Vagina (tissue), 2 donors: ENCODE data around the gene CARD8. TPM values are rescaled to one million over a fixed set of nuclear protein-coding genes. Genes with fewer than 3 reads are reported as not detected.

ENCODE experiments used
- DNase-seq, 2 donors: peaks; one replicate each; pipeline ENCODE4 v3.0.0-alpha.2; 2017; ENCODE audit errors: extremely low spot score in 2 of 2
- H3K27ac ChIP-seq: fragments of 200-600 bp; sonication (generic); one replicate; pipeline ENCODE4 v1.5.1; 2019
- H3K27me3 ChIP-seq: fragments of 200-600 bp; sonication (generic); one replicate; pipeline ENCODE4 v1.5.1; 2019
- H3K36me3 ChIP-seq, 2 donors: fragments of 200-600 bp; sonication (generic); one replicate each; pipeline ENCODE4 v1.5.1; 2017 to 2019
- H3K4me1 ChIP-seq: fragments of 200-600 bp; sonication (generic); one replicate; pipeline ENCODE4 v1.5.1; 2019
- H3K4me3 ChIP-seq, 2 donors: fragments of 200-600 bp; sonication (generic); 1 replicate in 1 of 2; 2 replicates in 1 of 2; pipeline ENCODE4 v1.5.1; 2016 to 2019
- H3K9me3 ChIP-seq: fragments of 200-600 bp; sonication (generic); one replicate; pipeline ENCODE4 v1.5.1; 2019
- CTCF ChIP-seq, 3 experiments: fragments of 450-650 bp in 2 of 3; fragments of 200-600 bp in 1 of 3; sonication (generic) in 1 of 3; IDR thresholded peaks; one replicate each; pipeline ENCODE4 v1.5.1; 2017 to 2019; ENCODE audit warnings: antibody characterized with exemption in 3 of 3, mild to moderate bottlenecking in 2 of 3, moderate library complexity in 2 of 3
- POLR2A ChIP-seq, 2 donors: fragments of 450-650 bp; IDR thresholded peaks; one replicate each; pipeline ENCODE4 v1.6.1; 2017; ENCODE audit warnings: antibody characterized with exemption in 2 of 2, mild to moderate bottlenecking in 2 of 2, moderate library complexity in 2 of 2
- POLR2AphosphoS5 ChIP-seq, 2 donors: sonication (generic); formaldehyde crosslinking; IDR thresholded peaks; one replicate each; pipeline ENCODE4 v1.9.0; 2017; ENCODE audit warnings: antibody characterized with exemption in 2 of 2, mild to moderate bottlenecking in 2 of 2, low read depth in 1 of 2; ENCODE audit not compliant: insufficient read depth in 1 of 2
- intact Hi-C: fragments of 100-400 bp; cut with DNase I; formaldehyde crosslinking; loops from one replicate; pipeline ENCODE4 v1.15.1; 2023
- total RNA-seq: library from RNA; depleted of rRNA; stranded (reverse); fragments of >200 nt; gene quantifications from one replicate; pipeline ENCODE4 v1.2.3, GENCODE V29; 2016

The CARD8 gene
- total RNA-seq, 1 donor from 2014 or later, result 31.9 TPM

GRCh38 chr19:48218997-48219396 lies 36.7 kb downstream of the CARD8 start:
- TF ChIP-seq CTCF (IDR thresholded peaks at IDR 0.05), result no peak
- no peak for TF ChIP-seq POLR2A (IDR thresholded peaks at IDR 0.05)
- no peak for TF ChIP-seq POLR2AphosphoS5 (IDR thresholded peaks at IDR 0.05; ENCODE audit: insufficient read depth in 1 of 2, low read depth in 1 of 2)
- intact Hi-C loops, result no loop called here
- Histone ChIP-seq H3K36me3 (no peaks in the 10 kb centered on the region), H3K9me3 (no peaks in the 10 kb centered on the region), H3K4me3 (no peak overlapping the region), H3K27ac (no peak overlapping the region), H3K27me3 (no peaks in the 10 kb centered on the region), H3K4me1 (no peaks in the 10 kb centered on the region)
- no peak for DNase-seq

- no peak for DNase-seq
- intact Hi-C loops, result no loop called here
- no peaks in the 10 kb centered on the region for H3K4me1 ChIP-seq
- no peaks in the 10 kb centered on the region for H3K9me3 ChIP-seq
- H3K27ac ChIP-seq, result no peak overlapping the region
- H3K27me3 ChIP-seq, result no peaks in the 10 kb centered on the region
- H3K36me3 ChIP-seq, result no peaks in the 10 kb centered on the region
- TF ChIP-seq CTCF (IDR thresholded peaks at IDR 0.05) (no peak), POLR2A (IDR thresholded peaks at IDR 0.05) (no peak), POLR2AphosphoS5 (IDR thresholded peaks at IDR 0.05; ENCODE audit: insufficient read depth in 1 of 2, low read depth in 1 of 2) (no peak)
- H3K4me3 ChIP-seq, result no peak overlapping the region
Measured at GRCh38 chr19:48216933-48217332, 38.8 kb downstream of the CARD8 start.

- Histone ChIP-seq H3K36me3 (peaks cover 0 to 7% of the 10 kb centered on the region in 2 donors), H3K27me3 (no peaks in the 10 kb centered on the region), H3K4me1 (no peaks in the 10 kb centered on the region), H3K27ac (no peak overlapping the region), H3K9me3 (no peaks in the 10 kb centered on the region), H3K4me3 (no peak overlapping the region)
- DNase-seq, result no peak
- TF ChIP-seq POLR2AphosphoS5 (IDR thresholded peaks at IDR 0.05; ENCODE audit: insufficient read depth in 1 of 2, low read depth in 1 of 2) (no peak), POLR2A (IDR thresholded peaks at IDR 0.05) (no peak), CTCF (IDR thresholded peaks at IDR 0.05) (no peak)
- intact Hi-C loops, result no loop called here
Measured at GRCh38 chr19:48213959-48214358, 41.8 kb downstream of the CARD8 start.

DNA sequence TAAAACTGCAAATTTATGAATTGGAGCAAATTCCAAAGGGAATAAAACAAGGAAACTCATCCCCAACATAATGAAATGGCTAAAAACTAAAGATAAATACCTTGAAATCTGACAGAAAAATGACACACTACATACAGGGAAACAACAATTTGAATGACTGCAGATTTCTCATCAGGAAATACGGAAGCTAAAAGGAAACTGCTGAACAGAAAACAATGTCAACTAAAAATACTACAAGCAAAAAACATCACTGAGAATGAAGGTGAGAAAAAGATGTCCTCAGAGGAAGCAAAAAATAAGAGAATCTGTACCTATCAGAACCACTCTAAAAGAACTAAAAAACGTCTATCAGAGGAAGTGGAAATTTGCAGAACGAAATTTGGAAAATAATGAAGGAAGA lies 45.7 kb downstream of the CARD8 start:
- DNase-seq, result no peak
- Histone ChIP-seq H3K27ac (no peak overlapping the region), H3K9me3 (no peaks in the 10 kb centered on the region), H3K27me3 (no peaks in the 10 kb centered on the region), H3K36me3 (peaks cover 0 to 7% of the 10 kb centered on the region in 2 donors), H3K4me1 (no peaks in the 10 kb centered on the region), H3K4me3 (no peak overlapping the region)
- intact Hi-C loops, result no loop called here
- TF ChIP-seq CTCF (IDR thresholded peaks at IDR 0.05) (no peak), POLR2A (IDR thresholded peaks at IDR 0.05) (no peak), POLR2AphosphoS5 (IDR thresholded peaks at IDR 0.05; ENCODE audit: insufficient read depth in 1 of 2, low read depth in 1 of 2) (no peak)

DNA sequence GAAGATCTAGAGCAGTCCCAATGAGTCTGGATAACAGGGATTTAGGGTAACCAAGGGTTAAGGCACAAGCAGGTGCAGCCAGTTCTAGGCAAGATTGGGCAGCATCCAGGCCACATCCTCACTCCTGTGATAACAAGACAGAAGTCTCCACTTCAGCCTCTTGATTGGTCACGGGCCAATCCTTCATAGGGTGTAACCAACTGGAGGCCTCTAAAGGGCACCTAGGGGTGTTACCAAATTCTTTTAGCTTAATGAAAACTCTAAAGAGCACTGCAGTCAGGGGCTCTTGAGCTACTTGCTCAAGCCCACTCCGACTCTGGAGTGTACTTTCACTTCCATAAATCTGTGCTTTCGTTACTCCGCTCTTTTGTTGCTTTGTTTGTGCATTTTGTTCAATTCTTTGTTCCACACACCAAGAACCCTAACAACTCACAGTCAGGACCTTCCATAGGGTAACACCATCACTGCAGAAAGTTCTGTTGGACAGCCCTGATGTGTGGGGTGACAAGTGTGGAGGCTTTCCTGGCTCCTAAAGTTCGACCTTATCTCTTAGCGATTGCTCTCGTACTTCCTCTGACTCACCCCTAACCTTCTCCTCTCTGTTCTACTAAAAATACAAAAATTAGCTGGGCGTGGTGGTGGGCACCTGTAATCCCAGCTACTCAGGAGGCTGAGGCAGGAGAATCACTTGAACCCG lies 49.2 kb downstream of the CARD8 start:
- H3K9me3 ChIP-seq, result no peaks in the 10 kb centered on the region
- no peak for DNase-seq
- no peak overlapping the region for H3K4me3 ChIP-seq
- no peak for TF ChIP-seq CTCF (IDR thresholded peaks at IDR 0.05)
- TF ChIP-seq POLR2A (IDR thresholded peaks at IDR 0.05), result no peak
- TF ChIP-seq POLR2AphosphoS5 (IDR thresholded peaks at IDR 0.05; ENCODE audit: insufficient read depth in 1 of 2, low read depth in 1 of 2), result no peak
- H3K4me1 ChIP-seq, result peaks cover 15% of the 10 kb centered on the region
- H3K27me3 ChIP-seq, result no peaks in the 10 kb centered on the region
- intact Hi-C loops, result no loop called here
- peaks cover 0 to 7% of the 10 kb centered on the region in 2 donors for H3K36me3 ChIP-seq
- H3K27ac ChIP-seq, result no peak overlapping the region
